ENCODE results near the gene FHDC1.

FHDC1 gene

DNA sequence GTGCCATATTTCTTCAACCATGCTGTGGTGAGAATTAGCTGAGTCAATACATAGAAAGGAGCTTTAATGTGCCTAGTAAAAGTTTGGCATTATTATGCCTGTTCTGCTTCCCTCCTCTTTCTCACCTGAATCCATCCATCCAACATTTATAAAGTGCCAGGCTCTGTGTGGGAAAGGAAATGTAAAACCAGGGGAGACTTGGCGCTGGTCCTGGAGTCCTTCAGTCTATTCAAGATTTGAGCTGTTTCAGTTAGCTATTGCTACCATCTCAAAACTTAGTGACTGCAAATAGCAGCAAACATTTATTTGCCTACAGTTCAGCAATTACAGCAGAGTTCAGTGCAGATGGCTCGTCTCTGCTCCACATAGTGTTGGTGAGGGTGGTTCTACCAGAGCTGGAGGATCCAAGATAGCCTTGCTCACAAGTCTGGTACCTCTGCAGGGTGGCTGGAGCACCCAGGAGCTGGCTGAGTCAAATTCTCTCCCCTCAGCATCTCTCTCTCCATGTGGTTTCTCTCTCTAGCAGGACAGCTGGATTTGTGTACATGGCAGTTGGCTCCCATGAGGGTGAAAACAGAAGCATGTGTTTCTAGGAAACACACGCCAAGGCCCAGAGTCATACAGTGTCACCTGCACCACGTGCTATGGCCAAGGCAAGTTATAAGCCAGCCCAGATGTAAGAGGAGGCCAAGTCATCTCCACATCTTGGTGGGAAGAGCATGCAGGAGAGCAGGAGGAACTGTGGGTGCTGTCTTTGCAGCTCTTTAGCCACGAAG lies 77.3 kb downstream of the FHDC1 start:
- H3K4me3 ChIP-seq (ENCODE audit: low read depth, low read length, poor library complexity, severe bottlenecking) = no peak overlapping the region
- H3K36me3 ChIP-seq (ENCODE audit: insufficient read depth, low read length) = no peaks in the 10 kb centered on the region
- H3K9me2 ChIP-seq (ENCODE audit: low read depth, low read length) = no peaks in the 10 kb centered on the region
- 0 out of 2 replicates have a peak, but pooled peaks cover 4% of the 10 kb centered on the region for H3K27me3 ChIP-seq (ENCODE audit: insufficient read depth, low read length)
- no peak overlapping the region for H2AFZ ChIP-seq (ENCODE audit: low read length)
- H3K9me3 ChIP-seq (ENCODE audit: low read length) = no peaks in the 10 kb centered on the region
- no peaks in the 10 kb centered on the region for H3K4me1 ChIP-seq (ENCODE audit: insufficient read depth, low read length, severe bottlenecking)
- TF ChIP-seq, protein P1, sequence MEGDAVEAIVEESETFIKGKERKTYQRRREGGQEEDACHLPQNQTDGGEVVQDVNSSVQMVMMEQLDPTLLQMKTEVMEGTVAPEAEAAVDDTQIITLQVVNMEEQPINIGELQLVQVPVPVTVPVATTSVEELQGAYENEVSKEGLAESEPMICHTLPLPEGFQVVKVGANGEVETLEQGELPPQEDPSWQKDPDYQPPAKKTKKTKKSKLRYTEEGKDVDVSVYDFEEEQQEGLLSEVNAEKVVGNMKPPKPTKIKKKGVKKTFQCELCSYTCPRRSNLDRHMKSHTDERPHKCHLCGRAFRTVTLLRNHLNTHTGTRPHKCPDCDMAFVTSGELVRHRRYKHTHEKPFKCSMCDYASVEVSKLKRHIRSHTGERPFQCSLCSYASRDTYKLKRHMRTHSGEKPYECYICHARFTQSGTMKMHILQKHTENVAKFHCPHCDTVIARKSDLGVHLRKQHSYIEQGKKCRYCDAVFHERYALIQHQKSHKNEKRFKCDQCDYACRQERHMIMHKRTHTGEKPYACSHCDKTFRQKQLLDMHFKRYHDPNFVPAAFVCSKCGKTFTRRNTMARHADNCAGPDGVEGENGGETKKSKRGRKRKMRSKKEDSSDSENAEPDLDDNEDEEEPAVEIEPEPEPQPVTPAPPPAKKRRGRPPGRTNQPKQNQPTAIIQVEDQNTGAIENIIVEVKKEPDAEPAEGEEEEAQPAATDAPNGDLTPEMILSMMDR (IDR thresholded peaks at IDR 0.05; ENCODE audit: low read length) = no peak
- no peak for TF ChIP-seq EZH2 (IDR thresholded peaks at IDR 0.05; ENCODE audit: borderline replicate concordance, low read length)
- no peak overlapping the region for H3K9ac ChIP-seq (ENCODE audit: low read length)
- H3K79me2 ChIP-seq (ENCODE audit: insufficient read depth, low read length) = no peaks in the 10 kb centered on the region
- H3K4me2 ChIP-seq (ENCODE audit: low read length) = no peak overlapping the region
- H3F3A ChIP-seq (ENCODE audit: insufficient read depth, low read length) = no peaks in the 10 kb centered on the region
- H4K20me1 ChIP-seq (ENCODE audit: insufficient read depth, low read length) = no peaks in the 10 kb centered on the region
- H3K27ac ChIP-seq (ENCODE audit: low read depth, low read length, poor library complexity, severe bottlenecking) = no peak overlapping the region

DNA sequence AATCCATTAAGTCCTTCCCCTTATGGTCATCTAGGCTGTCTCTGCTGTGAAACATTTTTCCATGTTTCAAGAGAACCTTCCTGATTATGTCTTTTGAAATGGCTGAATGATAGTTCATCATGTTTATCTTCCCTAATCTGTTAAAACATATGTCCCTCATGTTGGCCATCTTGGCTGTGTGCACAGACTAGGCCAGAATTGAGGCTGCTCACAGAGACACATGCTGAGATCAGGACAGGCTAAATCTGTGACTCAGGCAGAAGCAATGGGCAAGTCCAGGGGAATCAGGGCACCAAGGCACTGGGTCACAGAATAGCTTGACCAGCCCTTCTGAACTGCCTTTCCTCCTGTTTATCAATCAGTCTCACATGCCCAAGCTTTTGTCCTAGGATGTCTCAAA lies 78.3 kb downstream of the FHDC1 start:
- Histone ChIP-seq H3K36me3 (ENCODE audit: insufficient read depth, low read length) (no peaks in the 10 kb centered on the region), H4K20me1 (ENCODE audit: insufficient read depth, low read length) (no peaks in the 10 kb centered on the region), H3K4me2 (ENCODE audit: low read length) (no peak overlapping the region), H3K9me3 (ENCODE audit: low read length) (no peaks in the 10 kb centered on the region), H3K79me2 (ENCODE audit: insufficient read depth, low read length) (no peaks in the 10 kb centered on the region), H3K9ac (ENCODE audit: low read length) (no peak overlapping the region), H3K4me1 (ENCODE audit: insufficient read depth, low read length, severe bottlenecking) (no peaks in the 10 kb centered on the region), H3K27me3 (ENCODE audit: insufficient read depth, low read length) (0 out of 2 replicates have a peak, but pooled peaks cover 4% of the 10 kb centered on the region), H2AFZ (ENCODE audit: low read length) (no peak overlapping the region), H3K4me3 (ENCODE audit: low read depth, low read length, poor library complexity, severe bottlenecking) (no peak overlapping the region), H3K27ac (ENCODE audit: low read depth, low read length, poor library complexity, severe bottlenecking) (no peak overlapping the region), H3F3A (ENCODE audit: insufficient read depth, low read length) (no peaks in the 10 kb centered on the region), H3K9me2 (ENCODE audit: low read depth, low read length) (no peaks in the 10 kb centered on the region)
- TF ChIP-seq EZH2 (IDR thresholded peaks at IDR 0.05; ENCODE audit: borderline replicate concordance, low read length) = no peak
- TF ChIP-seq, protein P1 (IDR thresholded peaks at IDR 0.05; ENCODE audit: low read length) = no peak

DNA sequence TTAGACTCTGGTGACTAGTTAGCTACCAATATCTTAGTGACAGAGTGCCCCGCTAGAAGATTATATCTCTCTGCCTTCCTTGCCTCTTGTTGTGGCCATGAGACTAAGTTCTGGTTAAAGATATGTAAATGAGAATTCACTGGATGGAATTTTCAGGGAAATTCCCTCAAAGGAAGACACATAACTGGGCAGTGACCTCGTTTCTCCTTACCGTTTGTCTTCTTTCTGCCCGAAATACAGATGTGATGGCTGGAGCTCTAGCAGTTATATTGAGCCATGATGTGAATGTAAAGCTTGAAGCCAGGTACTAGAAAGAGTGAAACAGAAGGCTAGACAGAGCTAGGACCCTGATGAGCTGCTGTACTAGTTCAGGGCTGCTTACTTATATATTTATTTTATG lies 80.5 kb downstream of the FHDC1 start:
- Histone ChIP-seq H3K79me2 (ENCODE audit: insufficient read depth, low read length) (no peaks in the 10 kb centered on the region), H3K4me1 (ENCODE audit: insufficient read depth, low read length, severe bottlenecking) (no peaks in the 10 kb centered on the region), H3K9me3 (ENCODE audit: low read length) (no peaks in the 10 kb centered on the region), H3K27me3 (ENCODE audit: insufficient read depth, low read length) (0 out of 2 replicates have a peak, but pooled peaks cover 10% of the 10 kb centered on the region), H3K36me3 (ENCODE audit: insufficient read depth, low read length) (no peaks in the 10 kb centered on the region), H3K9ac (ENCODE audit: low read length) (no peak overlapping the region), H3F3A (ENCODE audit: insufficient read depth, low read length) (no peaks in the 10 kb centered on the region), H3K9me2 (ENCODE audit: low read depth, low read length) (no peaks in the 10 kb centered on the region), H4K20me1 (ENCODE audit: insufficient read depth, low read length) (no peaks in the 10 kb centered on the region), H2AFZ (ENCODE audit: low read length) (no peak overlapping the region), H3K27ac (ENCODE audit: low read depth, low read length, poor library complexity, severe bottlenecking) (no peak overlapping the region), H3K4me2 (ENCODE audit: low read length) (no peak overlapping the region), H3K4me3 (ENCODE audit: low read depth, low read length, poor library complexity, severe bottlenecking) (no peak overlapping the region)
- no peak for TF ChIP-seq EZH2 (IDR thresholded peaks at IDR 0.05; ENCODE audit: borderline replicate concordance, low read length)
- TF ChIP-seq, protein P1 (IDR thresholded peaks at IDR 0.05; ENCODE audit: low read length) = no peak

All from OCI-LY1 (cell line).